ENCODE data around the gene SH3GLB2.

GRCh38 chr9:129032541-129033159, 4.5 kb upstream of the SH3GLB2 start:
- no peak for TF ChIP-seq CTCF (conservative IDR thresholded peaks at IDR 0.05)
- no peak for TF ChIP-seq EZH2 (IDR thresholded peaks at IDR 0.05; ENCODE audit: low read depth)

Data from PC-9 (cell line).